IPS DF 19.7 (cell line): ENCODE measurements around the gene AP1G2.

Experiments used
- DNase-seq: peaks from one replicate; pipeline ENCODE4 v3.0.0-alpha.2; 2013; ENCODE audit warnings: low read depth, low spot score

Gene AP1G2

GRCh38 chr14:23514644-23514957 is 53.0 kb downstream of the AP1G2 start:
- DNase-seq: no peak

- DNase-seq: no peak
Measured at GRCh38 chr14:23513818-23514643, 53.6 kb downstream of the AP1G2 start.

- DNase-seq: no peak
Measured at GRCh38 chr14:23513005-23513817, 54.4 kb downstream of the AP1G2 start.

- DNase-seq: no peak
Measured at GRCh38 chr14:23512156-23512555, 55.4 kb downstream of the AP1G2 start.
